ENCODE measurements around the gene CCDC28B.

CCDC28B gene

GRCh38 chr1:32192220-32192948 is 8.0 kb upstream of the CCDC28B start:
- DNase-seq (ENCODE audit: low read depth in 1 of 2, low spot score in 1 of 2) = no peak

GRCh38 chr1:32194984-32195383 is 5.4 kb upstream of the CCDC28B start:
- no peak for DNase-seq (ENCODE audit: low read depth in 1 of 2, low spot score in 1 of 2)

GRCh38 chr1:32195531-32195930 is 4.9 kb upstream of the CCDC28B start:
- DNase-seq (ENCODE audit: low read depth in 1 of 2, low spot score in 1 of 2) = no peak

GRCh38 chr1:32195972-32196823 is 4.2 kb upstream of the CCDC28B start:
- DNase-seq (ENCODE audit: low read depth in 1 of 2, low spot score in 1 of 2) = no peak

GRCh38 chr1:32197074-32197473 is 3.3 kb upstream of the CCDC28B start:
- DNase-seq (ENCODE audit: low read depth in 1 of 2, low spot score in 1 of 2) = no peak

GRCh38 chr1:32197837-32198236 is 2.6 kb upstream of the CCDC28B start:
- no peak for DNase-seq (ENCODE audit: low read depth in 1 of 2, low spot score in 1 of 2)

- no peak for DNase-seq (ENCODE audit: low read depth in 1 of 2, low spot score in 1 of 2)
Observed at GRCh38 chr1:32198237-32199042, 2.0 kb upstream of the CCDC28B start.

GRCh38 chr1:32199043-32199716 is 1.2 kb upstream of the CCDC28B start:
- no peak for DNase-seq (ENCODE audit: low read depth in 1 of 2, low spot score in 1 of 2)

- DNase-seq (ENCODE audit: low read depth in 1 of 2, low spot score in 1 of 2) = no peak
Observed at GRCh38 chr1:32199717-32200072, 700 bp upstream of the CCDC28B start.

GRCh38 chr1:32201011-32201855 is 838 bp downstream of the CCDC28B start:
- DNase-seq (ENCODE audit: low read depth in 1 of 2, low spot score in 1 of 2) = peak in 1 of 2 donors; percentile 70

- no peak for DNase-seq (ENCODE audit: low read depth in 1 of 2, low spot score in 1 of 2)
Observed at GRCh38 chr1:32204943-32205361, 4.6 kb downstream of the CCDC28B start.

GRCh38 chr1:32205401-32206370 is 5.3 kb downstream of the CCDC28B start, which contains the start of gene IQCC:
TSS of gene IQCC (plus strand) at chr1:32205671. CDS start at chr1:32205682, 11 bp downstream.
- peak; percentile 61 to 76 for DNase-seq (ENCODE audit: low read depth in 1 of 2, low spot score in 1 of 2)

GRCh38 chr1:32208469-32208868 is 8.1 kb downstream of the CCDC28B start:
- no peak for DNase-seq (ENCODE audit: low read depth in 1 of 2, low spot score in 1 of 2)

- DNase-seq (ENCODE audit: low read depth in 1 of 2, low spot score in 1 of 2) = no peak
Observed at GRCh38 chr1:32208891-32209328, 8.5 kb downstream of the CCDC28B start, which contains the start of gene DCDC2B. TSS of gene DCDC2B (plus strand) at chr1:32209089. CDS start at chr1:32209094, 5 bp downstream.

- peak in 1 of 2 donors; percentile 55 for DNase-seq (ENCODE audit: low read depth in 1 of 2, low spot score in 1 of 2)
Observed at GRCh38 chr1:32215629-32216480, 15.5 kb downstream of the CCDC28B start.

- DNase-seq (ENCODE audit: low read depth in 1 of 2, low spot score in 1 of 2) = no peak
Observed at GRCh38 chr1:32216566-32216965, 16.2 kb downstream of the CCDC28B start.

- DNase-seq (ENCODE audit: low read depth in 1 of 2, low spot score in 1 of 2) = no peak
Observed at GRCh38 chr1:32219022-32219421, 18.6 kb downstream of the CCDC28B start.

Measured in activated CD4-positive, alpha-beta T cell treated with anti-CD3 and anti-CD28 coated beads, Interleukin-2, amount 50 U/mL, for 24 hours (primary cell).